ENCODE measurements around the gene MAN2A2. TPM values are rescaled to one million over a fixed set of nuclear protein-coding genes. Genes with fewer than 3 reads are reported as not detected.
A peak's percentile ranks its signal among the peaks of the same experiment; 100 is the strongest.
"Not testable (repeated sequence)": the region's sequence is repeated elsewhere in the genome, so short reads cannot be mapped to it uniquely, and the experiment has no call there.

Gene MAN2A2
- total RNA-seq, 1 donor from 2014 or later = 16.8 TPM

GRCh38 chr15:90883976-90884718, 19.0 kb upstream of the MAN2A2 start, which contains the start of gene FES:
Gene FES (plus strand): TSS chr15:90884504. CDS start chr15:90885046, 542 bp downstream.
- no peak for DNase-seq (ENCODE audit: low read depth)

GRCh38 chr15:90884719-90885431, 18.2 kb upstream of the MAN2A2 start:
- no peak for DNase-seq (ENCODE audit: low read depth)

- DNase-seq (ENCODE audit: low read depth) = peak; percentile 53
These were observed 17.4 kb upstream of the MAN2A2 start for GRCh38 chr15:90885432-90886290.

GRCh38 chr15:90886291-90886614, 16.8 kb upstream of the MAN2A2 start:
- no peak for DNase-seq (ENCODE audit: low read depth)

GRCh38 chr15:90887037-90887481, 16.0 kb upstream of the MAN2A2 start:
- no peak for DNase-seq (ENCODE audit: low read depth)

- no peak for DNase-seq (ENCODE audit: low read depth)
These were observed 13.8 kb upstream of the MAN2A2 start for GRCh38 chr15:90889313-90889730.

GRCh38 chr15:90889736-90890456, 13.2 kb upstream of the MAN2A2 start:
- no peak for DNase-seq (ENCODE audit: low read depth)

- DNase-seq (ENCODE audit: low read depth) = no peak
These were observed 12.3 kb upstream of the MAN2A2 start for GRCh38 chr15:90890839-90891238.

GRCh38 chr15:90891346-90891949, 11.7 kb upstream of the MAN2A2 start:
- no peak for DNase-seq (ENCODE audit: low read depth)

GRCh38 chr15:90892023-90892422, 11.1 kb upstream of the MAN2A2 start:
- DNase-seq (ENCODE audit: low read depth) = no peak

- DNase-seq (ENCODE audit: low read depth) = no peak
These were observed 10.5 kb upstream of the MAN2A2 start for GRCh38 chr15:90892498-90893174.

- DNase-seq (ENCODE audit: low read depth) = no peak
These were observed 9.7 kb upstream of the MAN2A2 start for GRCh38 chr15:90893175-90894090.

- DNase-seq (ENCODE audit: low read depth) = peak; percentile 26
These were observed 7.5 kb upstream of the MAN2A2 start for GRCh38 chr15:90895571-90896117.

GRCh38 chr15:90897131-90897655, 5.9 kb upstream of the MAN2A2 start:
- not testable (repeated sequence) for DNase-seq (ENCODE audit: low read depth)

GRCh38 chr15:90901175-90902039, 1.7 kb upstream of the MAN2A2 start:
- no peak for DNase-seq (ENCODE audit: low read depth)

GRCh38 chr15:90902040-90902839, 862 bp upstream of the MAN2A2 start:
- DNase-seq (ENCODE audit: low read depth) = peak; percentile 84
